Activated naive CD8-positive, alpha-beta T cell treated with anti-CD3 and anti-CD28 coated beads, Interleukin-2, amount 50 U/mL, for 24 hours (primary cell): ENCODE measurements around the gene ZNF766.
"Not testable (repeated sequence)": the region's sequence is repeated elsewhere in the genome, so short reads cannot be mapped to it uniquely, and the experiment has no call there.

Experiments used
- ATAC-seq: fragments of 150-1000 bp; cut with Tn5 transposase; one replicate; pipeline ENCODE4 v1.10.0; 2021
- DNase-seq: peaks from one replicate; pipeline ENCODE4 v3.0.0; 2021
- H3K27ac Mint-ChIP-seq: one replicate; pipeline ENCODE4 v1.8.0; 2021; ENCODE audit warnings: mild to moderate bottlenecking, mixed read lengths
- H3K27me3 Mint-ChIP-seq: one replicate; pipeline ENCODE4 v1.8.0; 2021; ENCODE audit warnings: mixed read lengths
- H3K36me3 Mint-ChIP-seq: one replicate; pipeline ENCODE4 v1.8.0; 2021; ENCODE audit warnings: low read depth, mixed read lengths
- H3K4me1 Mint-ChIP-seq: one replicate; pipeline ENCODE4 v1.8.0; 2021; ENCODE audit warnings: mixed read lengths
- H3K4me3 Mint-ChIP-seq: one replicate; pipeline ENCODE4 v1.8.0; 2021; ENCODE audit warnings: mild to moderate bottlenecking, moderate library complexity, mixed read lengths
- H3K9me3 Mint-ChIP-seq: one replicate; pipeline ENCODE4 v1.8.0; 2021; ENCODE audit warnings: mixed read lengths

ZNF766 gene

GRCh38 chr19:52297601-52298364 is 28.4 kb downstream of the ZNF766 start:
- no peaks in the 10 kb centered on the region for H3K27me3 Mint-ChIP-seq
- peak; percentile 41 for ATAC-seq
- peak overlapping the region; percentile 89 for H3K4me3 Mint-ChIP-seq
- H3K9me3 Mint-ChIP-seq: peaks cover 63% of the 10 kb centered on the region
- H3K36me3 Mint-ChIP-seq: peaks cover 62% of the 10 kb centered on the region
- peak overlapping the region; percentile 94 for H3K27ac Mint-ChIP-seq
- no peak for DNase-seq
- peaks cover 18% of the 10 kb centered on the region for H3K4me1 Mint-ChIP-seq

GRCh38 chr19:52307275-52307674 is 37.9 kb downstream of the ZNF766 start:
- no peaks in the 10 kb centered on the region for H3K27me3 Mint-ChIP-seq
- H3K4me3 Mint-ChIP-seq: no peak overlapping the region
- DNase-seq (peak; percentile 23), ATAC-seq (no peak)
- peaks cover 59% of the 10 kb centered on the region for H3K9me3 Mint-ChIP-seq
- H3K4me1 Mint-ChIP-seq: no peaks in the 10 kb centered on the region
- no peak overlapping the region for H3K27ac Mint-ChIP-seq
- peaks cover 83% of the 10 kb centered on the region for H3K36me3 Mint-ChIP-seq

GRCh38 chr19:52322429-52322828 is 53.0 kb downstream of the ZNF766 start:
- no peaks in the 10 kb centered on the region for H3K4me1 Mint-ChIP-seq
- ATAC-seq: no peak
- DNase-seq: no peak
- H3K9me3 Mint-ChIP-seq: peaks cover 87% of the 10 kb centered on the region
- H3K27ac Mint-ChIP-seq: no peak overlapping the region
- peaks cover 81% of the 10 kb centered on the region for H3K36me3 Mint-ChIP-seq
- H3K4me3 Mint-ChIP-seq: no peak overlapping the region
- H3K27me3 Mint-ChIP-seq: no peaks in the 10 kb centered on the region

- H3K27ac Mint-ChIP-seq: no peak overlapping the region
- H3K4me3 Mint-ChIP-seq: no peak overlapping the region
- DNase-seq (no peak), ATAC-seq (no peak)
- peaks cover 3% of the 10 kb centered on the region for H3K27me3 Mint-ChIP-seq
- H3K4me1 Mint-ChIP-seq: peaks cover 7% of the 10 kb centered on the region
- H3K36me3 Mint-ChIP-seq: peaks cover 35% of the 10 kb centered on the region
- H3K9me3 Mint-ChIP-seq: peaks cover 56% of the 10 kb centered on the region
Observed at GRCh38 chr19:52331757-52332156, 62.4 kb downstream of the ZNF766 start.

GRCh38 chr19:52335768-52336116 is 66.4 kb downstream of the ZNF766 start:
- peak overlapping the region; percentile 88 for H3K27ac Mint-ChIP-seq
- DNase-seq (no peak), ATAC-seq (peak; percentile 33)
- H3K9me3 Mint-ChIP-seq: peaks cover 48% of the 10 kb centered on the region
- peak overlapping the region; percentile 83 for H3K4me3 Mint-ChIP-seq
- peaks cover 9% of the 10 kb centered on the region for H3K4me1 Mint-ChIP-seq
- H3K27me3 Mint-ChIP-seq: peaks cover 3% of the 10 kb centered on the region
- peaks cover 40% of the 10 kb centered on the region for H3K36me3 Mint-ChIP-seq

- DNase-seq (peak; percentile 91), ATAC-seq (peak; percentile 81)
- H3K27ac Mint-ChIP-seq: peak within 1 kb of the TSS; percentile 88
- peaks cover 9% of the 10 kb centered on the region for H3K4me1 Mint-ChIP-seq
- H3K4me3 Mint-ChIP-seq: peak within 1 kb of the TSS; percentile 83
- peaks cover 3% of the 10 kb centered on the region for H3K27me3 Mint-ChIP-seq
- peaks cover 43% of the 10 kb centered on the region for H3K9me3 Mint-ChIP-seq
- peaks cover 43% of the 10 kb centered on the region for H3K36me3 Mint-ChIP-seq
Observed at GRCh38 chr19:52336117-52336790, 66.9 kb downstream of the ZNF766 start, which contains the start of gene ZNF610. TSS of gene ZNF610 (plus strand) at chr19:52336243. CDS start at chr19:52349173, 12,930 bp downstream.

- H3K4me1 Mint-ChIP-seq: peaks cover 9% of the 10 kb centered on the region
- ATAC-seq: no peak
- peak overlapping the region; percentile 88 for H3K27ac Mint-ChIP-seq
- H3K27me3 Mint-ChIP-seq: peaks cover 3% of the 10 kb centered on the region
- peak; percentile 6 for DNase-seq
- peaks cover 40% of the 10 kb centered on the region for H3K9me3 Mint-ChIP-seq
- peak overlapping the region; percentile 83 for H3K4me3 Mint-ChIP-seq
- H3K36me3 Mint-ChIP-seq: peaks cover 40% of the 10 kb centered on the region
Observed at GRCh38 chr19:52336791-52337381, 67.5 kb downstream of the ZNF766 start.

- H3K4me3 Mint-ChIP-seq, H3K4me1 Mint-ChIP-seq, DNase-seq, ATAC-seq, H3K27me3 Mint-ChIP-seq, H3K27ac Mint-ChIP-seq: not testable (repeated sequence)
- H3K9me3 Mint-ChIP-seq: peaks cover 28% of the 10 kb centered on the region
- peaks cover 23% of the 10 kb centered on the region for H3K36me3 Mint-ChIP-seq
Observed at GRCh38 chr19:52339022-52339421, 69.6 kb downstream of the ZNF766 start.

- H3K27me3 Mint-ChIP-seq: no peaks in the 10 kb centered on the region
- ATAC-seq (no peak), DNase-seq (peak; percentile 39)
- H3K9me3 Mint-ChIP-seq: peaks cover 12% of the 10 kb centered on the region
- no peak overlapping the region for H3K27ac Mint-ChIP-seq
- H3K4me1 Mint-ChIP-seq: no peaks in the 10 kb centered on the region
- H3K4me3 Mint-ChIP-seq: no peak overlapping the region
- peaks cover 21% of the 10 kb centered on the region for H3K36me3 Mint-ChIP-seq
Observed at GRCh38 chr19:52343548-52343947, 74.2 kb downstream of the ZNF766 start.

- Mint-ChIP-seq H3K4me3 (no peak overlapping the region), H3K27ac (no peak overlapping the region), H3K4me1 (no peaks in the 10 kb centered on the region), H3K36me3 (peaks cover 29% of the 10 kb centered on the region), H3K27me3 (no peaks in the 10 kb centered on the region), H3K9me3 (peaks cover 23% of the 10 kb centered on the region)
- no peak for ATAC-seq
- DNase-seq: no peak
Observed at GRCh38 chr19:52345162-52345561, 75.8 kb downstream of the ZNF766 start.
